Naive thymus-derived CD4-positive, alpha-beta T cell (primary cell): ENCODE data around the gene DNER. TPM values are rescaled to one million over a fixed set of nuclear protein-coding genes. Genes with fewer than 3 reads are reported as not detected.
A peak's percentile ranks its signal among the peaks of the same experiment; 100 is the strongest.
"Not testable (repeated sequence)": the region's sequence is repeated elsewhere in the genome, so short reads cannot be mapped to it uniquely, and the experiment has no call there.

Experiments used
- ATAC-seq: fragments of 150-1000 bp; cut with Tn5 transposase; 2 replicates; pipeline ENCODE4 v1.10.0; 2021; ENCODE audit warnings: mild to moderate bottlenecking, moderate library complexity
- CTCF ChIA-PET: fragments of 350-600 bp; sonication (Branson Sonifier 250); formaldehyde crosslinking; loops from one replicate; lab custom pipeline; 2021; ENCODE audit warnings: antibody characterized with exemption; lab: Charles Lee
- POLR2A ChIA-PET: fragments of 350-600 bp; sonication (Branson Sonifier 250); formaldehyde crosslinking; loops from one replicate; lab custom pipeline; 2021; ENCODE audit warnings: antibody characterized with exemption, inconsistent platforms; lab: Charles Lee
- DNase-seq, 9 donors: peaks; one replicate each; pipeline versions ENCODE4 v3.0.0 to v3.0.0-alpha.2; 2020 to 2022; ENCODE audit warnings: mixed read lengths in 1 of 9
- H3K27ac ChIP-seq: one replicate; pipeline ENCODE4 v1.7.0; 2013; ENCODE audit warnings: mild to moderate bottlenecking, low read depth, low read length, moderate library complexity
- H3K27me3 ChIP-seq, 2 donors: one replicate each; pipeline ENCODE4 v1.7.0; 2013; ENCODE audit warnings: low read length in 2 of 2, mild to moderate bottlenecking in 2 of 2, moderate library complexity in 2 of 2; ENCODE audit not compliant: control insufficient read depth in 2 of 2, insufficient read depth in 2 of 2
- H3K36me3 ChIP-seq, 3 experiments: 1 replicate in 2 of 3; 2 replicates in 1 of 3; pipeline ENCODE4 v1.7.0; 2013; ENCODE audit warnings: low read length in 3 of 3, mild to moderate bottlenecking in 3 of 3, moderate library complexity in 1 of 3; ENCODE audit not compliant: insufficient read depth in 3 of 3, control insufficient read depth in 2 of 3
- H3K4me1 ChIP-seq, 2 donors: one replicate each; pipeline ENCODE4 v1.7.0; 2013; ENCODE audit warnings: low read length in 2 of 2, mild to moderate bottlenecking in 2 of 2, moderate library complexity in 1 of 2; ENCODE audit not compliant: control insufficient read depth in 2 of 2, insufficient read depth in 2 of 2
- H3K4me3 ChIP-seq: 2 replicates; pipeline ENCODE4 v1.7.0; 2013; ENCODE audit warnings: mild to moderate bottlenecking, low read length
- H3K9me3 ChIP-seq, 3 experiments: 1 replicate in 2 of 3; 2 replicates in 1 of 3; pipeline ENCODE4 v1.7.0; 2013; ENCODE audit warnings: low read length in 3 of 3; ENCODE audit not compliant: control insufficient read depth in 2 of 3
- H3K27ac Mint-ChIP-seq, 9 donors: one replicate each; pipeline ENCODE4 v1.8.0; 2020 to 2022; ENCODE audit warnings: mixed read lengths in 9 of 9, mild to moderate bottlenecking in 8 of 9, moderate library complexity in 5 of 9, inconsistent platforms in 2 of 9
- H3K27me3 Mint-ChIP-seq, 5 donors: one replicate each; pipeline ENCODE4 v1.8.0; 2021 to 2022; ENCODE audit warnings: mixed read lengths in 5 of 5, mild to moderate bottlenecking in 1 of 5
- H3K36me3 Mint-ChIP-seq, 5 donors: one replicate each; pipeline ENCODE4 v1.8.0; 2020 to 2022; ENCODE audit warnings: mixed read lengths in 5 of 5, mild to moderate bottlenecking in 3 of 5, inconsistent platforms in 1 of 5
- H3K4me1 Mint-ChIP-seq, 7 donors: one replicate each; pipeline ENCODE4 v1.8.0; 2020 to 2022; ENCODE audit warnings: mixed read lengths in 7 of 7, mild to moderate bottlenecking in 3 of 7, inconsistent platforms in 1 of 7
- H3K4me3 Mint-ChIP-seq, 10 donors: one replicate each; pipeline ENCODE4 v1.8.0; 2020 to 2022; ENCODE audit warnings: mild to moderate bottlenecking in 10 of 10, mixed read lengths in 10 of 10, moderate library complexity in 6 of 10, inconsistent platforms in 2 of 10
- H3K9me3 Mint-ChIP-seq, 11 donors: one replicate each; pipeline ENCODE4 v1.8.0; 2020 to 2022; ENCODE audit warnings: mixed read lengths in 11 of 11, mild to moderate bottlenecking in 4 of 11, inconsistent platforms in 1 of 11, moderate library complexity in 1 of 11
- intact Hi-C, 2 donors: fragments of 100-400 bp; cut with micrococcal nuclease; formaldehyde crosslinking; loops; one replicate each; pipeline ENCODE4 v1.15.1; 2023
- polyA plus RNA-seq, 2 donors: library from polyadenylated mRNA; unstranded; fragments of 300-500 nt; fragmentation: Illumina TruSeq; gene quantifications; one replicate each; pipeline ENCODE4 v1.2.3, GENCODE V29; 2021
- total RNA-seq, 6 experiments: library from RNA in 5 of 6; stranded (reverse) in 5 of 6; gene quantifications; 1 replicate in 5 of 6; 2 replicates in 1 of 6; pipeline ENCODE4 v1.2.3 and lab custom pipeline; 2021 to 2026

Gene DNER
- total and polyA plus RNA-seq, 7 experiments from 2014 or later = not detected

DNA sequence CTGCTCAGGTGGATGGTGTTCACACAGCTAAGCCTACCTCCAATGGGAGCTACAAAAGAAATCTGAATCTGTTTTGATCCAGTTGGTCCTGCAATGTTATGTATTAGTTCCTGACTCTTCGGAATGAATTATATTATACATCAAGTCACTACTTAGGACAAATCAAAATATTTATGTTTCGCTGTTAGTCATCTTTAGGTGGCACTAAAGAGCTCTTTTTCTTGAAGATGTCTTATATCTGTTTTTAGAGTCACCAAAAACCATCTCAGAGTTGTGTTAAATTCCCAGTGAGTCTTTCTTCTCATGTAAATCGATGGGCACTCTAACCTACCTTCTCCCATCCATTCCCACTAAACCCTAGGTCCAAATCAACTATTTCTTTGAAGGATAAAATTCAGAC is 2.2 kb downstream of the DNER start:
- POLR2A ChIA-PET = no interaction called here
- H3K27ac Mint-ChIP-seq = no peak overlapping the region
- DNase-seq (no peak), ATAC-seq (no peak)
- peaks cover 4 to 10% of the 10 kb centered on the region in 2 donors for H3K4me1 ChIP-seq
- no peaks in the 10 kb centered on the region for H3K9me3 ChIP-seq
- H3K4me3 ChIP-seq = no peak overlapping the region
- peak overlapping the region in 3 of 10 donors; percentile 59 to 68 (median 62) for H3K4me3 Mint-ChIP-seq
- no peak overlapping the region for H3K27ac ChIP-seq
- intact Hi-C loops = no loop called here
- H3K36me3 ChIP-seq = no peaks in the 10 kb centered on the region
- CTCF ChIA-PET = no interaction called here
- peaks cover 0 to 9% (median 0%) of the 10 kb centered on the region in 5 donors for H3K36me3 Mint-ChIP-seq
- peaks cover 6 to 15% of the 10 kb centered on the region in 2 donors for H3K27me3 ChIP-seq
- peaks cover 55 to 76% (median 64%) of the 10 kb centered on the region in 5 donors for H3K27me3 Mint-ChIP-seq
- peaks cover 0 to 23% (median 13%) of the 10 kb centered on the region in 7 donors for H3K4me1 Mint-ChIP-seq
- peaks cover 0 to 23% (median 8%) of the 10 kb centered on the region in 11 donors for H3K9me3 Mint-ChIP-seq

- CTCF ChIA-PET = no interaction called here
- peaks cover 6 to 15% of the 10 kb centered on the region in 2 donors for H3K27me3 ChIP-seq
- no peak overlapping the region for H3K27ac Mint-ChIP-seq
Observed at GRCh38 chr2:229708335-229708734, 6.0 kb downstream of the DNER start.

DNA sequence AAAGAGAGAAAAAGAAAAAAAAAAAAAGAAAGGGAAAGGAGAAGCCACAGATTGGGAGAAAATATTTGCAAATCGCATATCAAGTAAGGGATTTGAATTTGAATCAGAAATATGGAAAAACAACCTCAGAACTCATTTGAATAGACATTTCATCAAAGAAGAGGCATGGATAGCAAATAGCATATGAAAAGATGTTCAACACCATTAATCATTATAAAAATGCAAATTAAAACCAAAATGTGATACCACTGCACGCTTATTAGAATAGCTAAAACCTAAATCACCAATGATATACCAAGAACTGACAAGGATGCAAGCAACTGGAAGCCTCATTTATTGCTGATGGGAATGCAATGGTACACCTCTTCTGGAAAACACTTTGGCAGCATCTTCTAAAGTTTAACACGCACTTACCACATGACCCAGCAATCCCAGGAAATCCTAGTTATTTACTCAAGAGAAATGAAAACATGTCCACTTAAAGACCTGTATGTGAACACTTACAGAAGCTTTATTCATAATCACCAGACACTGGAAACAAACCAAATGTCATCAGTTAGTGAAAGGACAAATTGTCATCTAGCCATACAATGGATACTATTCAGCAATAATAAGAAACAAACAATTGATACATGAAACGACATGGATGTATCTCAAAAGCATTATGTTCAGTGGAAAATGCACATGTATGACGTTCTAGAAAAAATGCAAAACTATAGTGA is 10.3 kb downstream of the DNER start:
- intact Hi-C loops = no loop called here
- H3K27me3 ChIP-seq = no peaks in the 10 kb centered on the region
- Mint-ChIP-seq H3K9me3 (peaks cover 0 to 8% (median 0%) of the 10 kb centered on the region in 11 donors), H3K4me1 (no peaks in the 10 kb centered on the region), H3K27ac (no peak overlapping the region), H3K36me3 (no peaks in the 10 kb centered on the region), H3K4me3 (no peak overlapping the region), H3K27me3 (peaks cover 18 to 60% (median 41%) of the 10 kb centered on the region in 5 donors)
- ChIA-PET POLR2A (no interaction called here), CTCF (no interaction called here)
- DNase-seq (no peak), ATAC-seq (no peak)
- no peaks in the 10 kb centered on the region for H3K4me1 ChIP-seq
- H3K36me3 ChIP-seq = no peaks in the 10 kb centered on the region
- no peak overlapping the region for H3K27ac ChIP-seq
- H3K9me3 ChIP-seq = no peaks in the 10 kb centered on the region
- H3K4me3 ChIP-seq = no peak overlapping the region

More at GRCh38 chr2:229708335-229708734, 6.0 kb downstream of the DNER start:
- Histone ChIP-seq H3K4me3 (no peak overlapping the region), H3K9me3 (no peaks in the 10 kb centered on the region), H3K4me1 (peaks cover 0 to 4% of the 10 kb centered on the region in 2 donors), H3K27ac (no peak overlapping the region), H3K36me3 (no peaks in the 10 kb centered on the region)
- H3K4me3 Mint-ChIP-seq = no peak overlapping the region
- peaks cover 0 to 10% (median 5%) of the 10 kb centered on the region in 7 donors for H3K4me1 Mint-ChIP-seq
- intact Hi-C loops = no loop called here
- no peak for ATAC-seq
- H3K27me3 Mint-ChIP-seq = peaks cover 46 to 74% (median 55%) of the 10 kb centered on the region in 5 donors
- DNase-seq = no peak
- H3K9me3 Mint-ChIP-seq = peaks cover 0 to 31% (median 10%) of the 10 kb centered on the region in 11 donors
- POLR2A ChIA-PET = no interaction called here
- peaks cover 0 to 9% (median 0%) of the 10 kb centered on the region in 5 donors for H3K36me3 Mint-ChIP-seq

DNA sequence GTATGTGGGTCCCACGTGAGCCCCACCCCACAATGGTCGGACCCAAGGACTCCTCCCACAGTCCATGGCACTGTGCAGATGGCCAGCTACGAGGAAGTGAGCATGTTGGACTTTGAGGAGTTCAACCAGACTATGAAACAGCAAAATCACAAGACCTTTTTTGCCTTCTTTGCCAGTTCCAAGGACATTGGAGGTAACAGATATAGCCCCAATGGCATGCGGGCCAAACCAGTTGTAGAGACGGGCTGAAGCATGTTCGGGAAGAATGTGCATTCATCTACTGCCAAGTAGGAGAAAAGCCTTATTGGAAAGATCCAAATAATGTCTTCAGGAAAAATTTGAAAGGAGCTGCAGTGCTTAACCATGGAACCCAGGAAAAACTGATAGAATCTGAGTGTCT is 12.6 kb downstream of the DNER start:
- H3K27ac Mint-ChIP-seq = no peak overlapping the region
- no peak for ATAC-seq
- no peak for DNase-seq
- H3K4me1 Mint-ChIP-seq = no peaks in the 10 kb centered on the region
- no peak overlapping the region for H3K4me3 Mint-ChIP-seq
- Histone ChIP-seq H3K27me3 (no peaks in the 10 kb centered on the region), H3K36me3 (no peaks in the 10 kb centered on the region), H3K4me1 (no peaks in the 10 kb centered on the region), H3K4me3 (no peak overlapping the region), H3K9me3 (no peaks in the 10 kb centered on the region), H3K27ac (no peak overlapping the region)
- ChIA-PET CTCF (no interaction called here), POLR2A (no interaction called here)
- no peaks in the 10 kb centered on the region for H3K36me3 Mint-ChIP-seq
- H3K9me3 Mint-ChIP-seq = peaks cover 0 to 8% (median 0%) of the 10 kb centered on the region in 11 donors
- peaks cover 8 to 54% (median 41%) of the 10 kb centered on the region in 5 donors for H3K27me3 Mint-ChIP-seq
- intact Hi-C loops = no loop called here

- no peaks in the 10 kb centered on the region for H3K9me3 ChIP-seq
- no peaks in the 10 kb centered on the region for H3K4me1 ChIP-seq
- intact Hi-C loops = no loop called here
- H3K27ac ChIP-seq = no peak overlapping the region
- H3K4me3 Mint-ChIP-seq = no peak overlapping the region
- H3K36me3 ChIP-seq = no peaks in the 10 kb centered on the region
- no peaks in the 10 kb centered on the region for H3K4me1 Mint-ChIP-seq
- H3K27ac Mint-ChIP-seq = no peak overlapping the region
- H3K4me3 ChIP-seq = no peak overlapping the region
- no peaks in the 10 kb centered on the region for H3K27me3 ChIP-seq
- DNase-seq = no peak
- ATAC-seq = no peak
- H3K27me3 Mint-ChIP-seq = peaks cover 8 to 60% (median 43%) of the 10 kb centered on the region in 5 donors
- CTCF ChIA-PET = no interaction called here
- H3K9me3 Mint-ChIP-seq = peaks cover 0 to 8% (median 0%) of the 10 kb centered on the region in 11 donors
- H3K36me3 Mint-ChIP-seq = no peaks in the 10 kb centered on the region
- POLR2A ChIA-PET = no interaction called here
Observed at GRCh38 chr2:229701062-229701461, 13.3 kb downstream of the DNER start.

- Histone ChIP-seq H3K27ac (no peak overlapping the region), H3K4me3 (no peak overlapping the region), H3K4me1 (no peaks in the 10 kb centered on the region), H3K36me3 (no peaks in the 10 kb centered on the region), H3K9me3 (no peaks in the 10 kb centered on the region), H3K27me3 (no peaks in the 10 kb centered on the region)
- intact Hi-C loops = no loop called here
- H3K27ac Mint-ChIP-seq = no peak overlapping the region
- CTCF ChIA-PET = no interaction called here
- peaks cover 11 to 45% (median 35%) of the 10 kb centered on the region in 5 donors for H3K27me3 Mint-ChIP-seq
- ATAC-seq (no peak), DNase-seq (no peak)
- POLR2A ChIA-PET = no interaction called here
- H3K4me3 Mint-ChIP-seq = no peak overlapping the region
- H3K36me3 Mint-ChIP-seq = no peaks in the 10 kb centered on the region
- H3K9me3 Mint-ChIP-seq = peaks cover 0 to 2% (median 0%) of the 10 kb centered on the region in 11 donors
- H3K4me1 Mint-ChIP-seq = no peaks in the 10 kb centered on the region
Observed at GRCh38 chr2:229695961-229696360, 18.4 kb downstream of the DNER start.

- H3K27ac ChIP-seq, H3K4me1 Mint-ChIP-seq, H3K4me3 Mint-ChIP-seq, intact Hi-C loops, H3K4me3 ChIP-seq, DNase-seq, H3K4me1 ChIP-seq, H3K36me3 ChIP-seq, H3K9me3 ChIP-seq, H3K9me3 Mint-ChIP-seq, CTCF ChIA-PET, H3K27me3 ChIP-seq, ATAC-seq, H3K27ac Mint-ChIP-seq, POLR2A ChIA-PET, H3K36me3 Mint-ChIP-seq: not testable (repeated sequence)
- peaks cover 13 to 37% (median 31%) of the 10 kb centered on the region in 5 donors for H3K27me3 Mint-ChIP-seq
Observed at GRCh38 chr2:229693845-229694244, 20.5 kb downstream of the DNER start.
